ENCODE measurements around the gene ACY1.

Gene ACY1

DNA sequence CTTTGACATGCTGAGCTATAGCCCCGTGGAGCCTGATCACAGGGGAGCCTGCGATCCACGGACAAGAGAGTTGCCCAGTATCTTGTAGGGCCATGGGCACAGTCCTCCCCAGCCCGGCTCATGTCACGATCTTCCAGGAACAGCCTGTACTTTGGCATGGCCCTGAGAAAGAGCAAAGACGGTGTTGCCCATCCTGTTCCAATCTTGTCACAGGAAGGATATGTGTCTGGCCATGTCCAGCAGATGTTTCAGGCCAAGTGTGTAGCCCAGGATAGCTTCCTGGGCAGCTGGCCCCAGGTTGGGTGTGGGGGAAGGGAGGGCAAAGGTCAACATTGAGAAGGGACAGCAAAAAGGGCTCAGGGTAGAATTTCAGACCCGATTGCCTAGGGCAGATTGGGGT, 29.4 kb downstream of the ACY1 start:
- TF ChIP-seq GABPA (IDR thresholded peaks at IDR 0.05; ENCODE audit: low read depth) (no peak), SPI1 (IDR thresholded peaks at IDR 0.05; ENCODE audit: borderline replicate concordance, low read depth) (no peak), POLR2AphosphoS5 (IDR thresholded peaks at IDR 0.05; ENCODE audit: low read depth) (no peak)
- TF ChIP-seq, protein P1, sequence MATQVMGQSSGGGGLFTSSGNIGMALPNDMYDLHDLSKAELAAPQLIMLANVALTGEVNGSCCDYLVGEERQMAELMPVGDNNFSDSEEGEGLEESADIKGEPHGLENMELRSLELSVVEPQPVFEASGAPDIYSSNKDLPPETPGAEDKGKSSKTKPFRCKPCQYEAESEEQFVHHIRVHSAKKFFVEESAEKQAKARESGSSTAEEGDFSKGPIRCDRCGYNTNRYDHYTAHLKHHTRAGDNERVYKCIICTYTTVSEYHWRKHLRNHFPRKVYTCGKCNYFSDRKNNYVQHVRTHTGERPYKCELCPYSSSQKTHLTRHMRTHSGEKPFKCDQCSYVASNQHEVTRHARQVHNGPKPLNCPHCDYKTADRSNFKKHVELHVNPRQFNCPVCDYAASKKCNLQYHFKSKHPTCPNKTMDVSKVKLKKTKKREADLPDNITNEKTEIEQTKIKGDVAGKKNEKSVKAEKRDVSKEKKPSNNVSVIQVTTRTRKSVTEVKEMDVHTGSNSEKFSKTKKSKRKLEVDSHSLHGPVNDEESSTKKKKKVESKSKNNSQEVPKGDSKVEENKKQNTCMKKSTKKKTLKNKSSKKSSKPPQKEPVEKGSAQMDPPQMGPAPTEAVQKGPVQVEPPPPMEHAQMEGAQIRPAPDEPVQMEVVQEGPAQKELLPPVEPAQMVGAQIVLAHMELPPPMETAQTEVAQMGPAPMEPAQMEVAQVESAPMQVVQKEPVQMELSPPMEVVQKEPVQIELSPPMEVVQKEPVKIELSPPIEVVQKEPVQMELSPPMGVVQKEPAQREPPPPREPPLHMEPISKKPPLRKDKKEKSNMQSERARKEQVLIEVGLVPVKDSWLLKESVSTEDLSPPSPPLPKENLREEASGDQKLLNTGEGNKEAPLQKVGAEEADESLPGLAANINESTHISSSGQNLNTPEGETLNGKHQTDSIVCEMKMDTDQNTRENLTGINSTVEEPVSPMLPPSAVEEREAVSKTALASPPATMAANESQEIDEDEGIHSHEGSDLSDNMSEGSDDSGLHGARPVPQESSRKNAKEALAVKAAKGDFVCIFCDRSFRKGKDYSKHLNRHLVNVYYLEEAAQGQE (IDR thresholded peaks at IDR 0.05; ENCODE audit: insufficient replicate concordance, low read depth): no peak
- TF ChIP-seq, protein P2, sequence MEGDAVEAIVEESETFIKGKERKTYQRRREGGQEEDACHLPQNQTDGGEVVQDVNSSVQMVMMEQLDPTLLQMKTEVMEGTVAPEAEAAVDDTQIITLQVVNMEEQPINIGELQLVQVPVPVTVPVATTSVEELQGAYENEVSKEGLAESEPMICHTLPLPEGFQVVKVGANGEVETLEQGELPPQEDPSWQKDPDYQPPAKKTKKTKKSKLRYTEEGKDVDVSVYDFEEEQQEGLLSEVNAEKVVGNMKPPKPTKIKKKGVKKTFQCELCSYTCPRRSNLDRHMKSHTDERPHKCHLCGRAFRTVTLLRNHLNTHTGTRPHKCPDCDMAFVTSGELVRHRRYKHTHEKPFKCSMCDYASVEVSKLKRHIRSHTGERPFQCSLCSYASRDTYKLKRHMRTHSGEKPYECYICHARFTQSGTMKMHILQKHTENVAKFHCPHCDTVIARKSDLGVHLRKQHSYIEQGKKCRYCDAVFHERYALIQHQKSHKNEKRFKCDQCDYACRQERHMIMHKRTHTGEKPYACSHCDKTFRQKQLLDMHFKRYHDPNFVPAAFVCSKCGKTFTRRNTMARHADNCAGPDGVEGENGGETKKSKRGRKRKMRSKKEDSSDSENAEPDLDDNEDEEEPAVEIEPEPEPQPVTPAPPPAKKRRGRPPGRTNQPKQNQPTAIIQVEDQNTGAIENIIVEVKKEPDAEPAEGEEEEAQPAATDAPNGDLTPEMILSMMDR (IDR thresholded peaks at IDR 0.05; ENCODE audit: insufficient read depth, low read length): no peak
- Histone ChIP-seq H3K27ac (replicated peaks) (no peak overlapping the region), H3K4me3 (replicated peaks; ENCODE audit: insufficient read depth, low read length) (no peak overlapping the region), H3K27me3 (ENCODE audit: insufficient read depth, poor library complexity, severe bottlenecking) (no peaks in the 10 kb centered on the region)
- no peak for DNase-seq (ENCODE audit: low read depth in 1 of 2, low spot score in 1 of 2)

DNA sequence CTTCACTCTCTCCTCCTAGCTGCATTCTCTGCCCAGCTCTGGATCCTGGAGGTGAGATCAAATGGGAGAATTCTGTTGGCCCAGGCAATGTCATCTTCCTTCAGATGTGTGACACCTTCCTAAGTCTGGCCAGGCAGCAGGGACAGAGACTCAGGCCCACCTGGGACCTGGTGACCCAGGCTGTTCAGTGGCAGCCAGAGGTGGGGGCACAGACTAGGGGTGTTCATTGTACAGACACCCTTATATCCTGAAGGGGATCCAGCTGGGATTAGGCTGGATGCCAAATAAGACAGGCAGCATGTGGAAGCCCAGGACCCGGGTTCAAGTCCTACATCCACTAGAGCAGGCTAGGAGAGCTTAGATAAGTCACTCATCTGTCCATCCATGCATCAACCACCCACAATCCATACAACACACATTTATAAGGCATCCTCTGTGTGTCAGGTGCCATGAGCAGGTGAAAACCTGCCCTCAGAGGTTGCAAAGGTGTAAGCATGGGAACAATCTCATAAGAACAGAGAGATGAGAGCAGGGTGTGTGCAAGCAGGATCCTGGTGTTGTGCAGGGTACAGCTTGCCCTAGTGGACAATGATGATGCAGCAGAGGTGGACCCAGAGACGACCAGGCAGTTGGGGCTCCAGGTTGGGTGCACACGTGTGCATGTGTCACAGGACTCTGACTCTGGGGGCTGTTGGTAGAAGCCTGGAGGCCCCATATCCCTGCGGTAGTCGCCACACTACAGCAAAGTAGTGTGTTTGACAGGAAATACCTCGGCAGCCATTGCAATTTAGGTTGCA, 30.7 kb downstream of the ACY1 start:
- Histone ChIP-seq H3K27ac (replicated peaks) (no peak overlapping the region), H3K4me3 (replicated peaks; ENCODE audit: insufficient read depth, low read length) (no peak overlapping the region), H3K27me3 (ENCODE audit: insufficient read depth, poor library complexity, severe bottlenecking) (no peaks in the 10 kb centered on the region)
- TF ChIP-seq POLR2AphosphoS5 (IDR thresholded peaks at IDR 0.05; ENCODE audit: low read depth) (no peak), SPI1 (IDR thresholded peaks at IDR 0.05; ENCODE audit: borderline replicate concordance, low read depth) (no peak), GABPA (IDR thresholded peaks at IDR 0.05; ENCODE audit: low read depth) (no peak)
- TF ChIP-seq, protein P1 (IDR thresholded peaks at IDR 0.05; ENCODE audit: insufficient replicate concordance, low read depth): no peak
- DNase-seq (ENCODE audit: low read depth in 1 of 2, low spot score in 1 of 2): no peak

DNA sequence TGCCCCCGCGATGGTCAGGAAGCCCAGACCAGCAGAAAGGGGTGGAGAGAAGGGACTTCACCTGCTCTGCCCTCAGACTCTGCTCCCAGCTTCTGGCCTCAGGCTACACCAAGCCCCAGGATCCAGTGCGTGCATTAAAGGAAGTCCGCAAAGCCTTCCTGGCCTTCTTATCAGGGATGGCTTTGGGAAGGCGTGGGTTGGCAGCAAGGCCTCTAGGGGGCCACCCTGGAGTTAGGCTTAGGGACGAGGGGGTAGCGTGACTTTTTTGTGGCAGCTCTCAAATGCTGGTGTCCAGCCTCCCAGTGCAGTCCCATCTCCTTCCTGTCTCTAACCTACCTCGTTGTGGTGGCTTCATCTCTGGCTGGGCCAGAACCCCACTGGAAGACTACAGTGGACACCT, 31.3 kb downstream of the ACY1 start:
- no peaks in the 10 kb centered on the region for H3K27me3 ChIP-seq (ENCODE audit: insufficient read depth, poor library complexity, severe bottlenecking)
- H3K4me3 ChIP-seq (replicated peaks; ENCODE audit: insufficient read depth, low read length): no peak overlapping the region
- DNase-seq (ENCODE audit: low read depth in 1 of 2, low spot score in 1 of 2): no peak
- H3K27ac ChIP-seq (replicated peaks): no peak overlapping the region
- no peak for TF ChIP-seq GABPA (IDR thresholded peaks at IDR 0.05; ENCODE audit: low read depth)
- TF ChIP-seq, protein P2 (IDR thresholded peaks at IDR 0.05; ENCODE audit: insufficient read depth, low read length): no peak
- TF ChIP-seq POLR2AphosphoS5 (IDR thresholded peaks at IDR 0.05; ENCODE audit: low read depth): no peak
- no peak for TF ChIP-seq SPI1 (IDR thresholded peaks at IDR 0.05; ENCODE audit: borderline replicate concordance, low read depth)
- TF ChIP-seq, protein P1 (IDR thresholded peaks at IDR 0.05; ENCODE audit: insufficient replicate concordance, low read depth): no peak
